NCI-H146 (cell line): Measurements from ENCODE around the gene MTX2.
A peak's percentile ranks its signal among the peaks of the same experiment; 100 is the strongest.

Experiments used
- DNase-seq: peaks from one replicate; lab custom pipeline; 2025; lab: John Stamatoyannopoulos, UW

MTX2 gene

DNA sequence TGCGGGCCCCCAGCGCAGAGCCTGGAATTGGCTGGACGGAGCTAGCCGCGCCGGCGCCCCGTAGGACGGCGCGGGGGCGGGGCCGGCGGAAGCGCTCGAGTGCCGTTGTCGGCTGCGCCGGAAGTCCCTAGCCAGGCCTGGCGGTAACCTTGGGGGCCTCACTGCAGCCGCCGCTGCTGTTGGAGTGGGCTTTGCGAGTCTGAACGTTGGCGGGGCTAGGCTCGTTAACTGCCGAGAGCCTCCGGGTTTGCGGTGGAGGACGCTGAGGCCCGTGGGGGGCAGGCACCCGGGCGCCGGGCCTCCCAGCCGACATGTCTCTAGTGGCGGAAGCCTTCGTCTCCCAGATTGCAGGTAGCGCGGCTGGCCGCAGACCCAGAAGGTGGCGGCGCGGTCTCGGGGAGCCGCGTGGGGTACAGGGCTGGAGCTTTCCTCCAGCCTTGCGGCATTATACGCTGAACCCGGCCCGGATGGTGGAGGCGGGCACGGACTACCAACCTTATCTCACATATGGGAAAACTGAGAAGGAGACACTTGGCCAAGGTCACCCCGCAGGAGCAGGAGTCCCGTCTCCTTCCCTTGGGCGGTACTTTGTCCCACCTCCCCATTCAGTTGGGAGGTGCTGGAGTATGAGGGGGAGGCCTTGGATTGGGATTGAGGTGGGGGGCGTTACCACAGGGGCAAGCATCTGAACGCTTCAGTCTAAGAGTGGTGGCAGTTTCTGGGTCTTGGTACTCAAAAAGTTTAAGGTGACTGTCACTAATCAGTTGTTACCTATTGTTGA is at the start of gene MTX2:
Gene MTX2, plus strand, starts transcription at position 124 of the 781 bp plus-strand sequence. Its CDS starts 188 bp downstream, at position 312.
- DNase-seq: peak; percentile 81

DNA sequence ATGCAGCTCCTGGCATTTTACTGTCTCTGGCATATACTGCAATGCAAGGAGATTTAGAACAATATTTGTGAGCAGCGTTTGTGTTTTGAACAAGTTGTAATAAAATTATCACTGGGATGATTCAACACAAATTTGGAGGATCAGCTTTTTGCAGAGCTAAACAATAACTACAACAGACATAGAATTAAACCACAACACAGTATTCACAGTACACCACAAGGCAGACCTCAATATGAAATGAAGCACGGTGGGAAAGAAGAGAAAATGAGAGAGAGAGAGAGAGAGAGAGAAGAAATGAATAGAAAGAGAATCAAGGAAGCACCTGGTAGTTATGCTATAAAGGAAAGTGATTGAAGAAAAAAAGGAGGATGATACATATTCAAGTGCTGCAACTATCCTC is 41.4 kb upstream of the MTX2 start:
- no peak for DNase-seq

DNA sequence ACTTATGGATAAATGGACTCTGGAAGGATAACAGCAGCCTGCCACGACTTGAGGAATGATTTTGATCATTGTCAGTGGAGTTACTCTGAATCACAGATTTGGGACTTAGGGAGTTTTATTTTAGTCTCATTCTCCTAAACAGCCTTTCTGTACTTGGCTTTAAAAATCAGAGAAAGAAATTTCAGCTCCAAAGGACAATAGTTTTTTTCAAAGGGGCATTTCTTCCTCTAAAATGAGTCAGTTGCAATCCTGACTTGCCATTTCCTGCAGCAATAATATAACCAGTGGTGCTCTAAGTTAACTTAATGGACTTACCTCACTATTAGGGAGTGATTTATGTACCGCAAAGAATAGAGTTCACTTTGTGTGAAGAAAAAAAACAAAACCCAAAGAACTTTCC is 35.1 kb upstream of the MTX2 start:
- DNase-seq: no peak

- no peak for DNase-seq
These were observed 34.3 kb upstream of the MTX2 start for GRCh38 chr2:176234940-176235339.

DNA sequence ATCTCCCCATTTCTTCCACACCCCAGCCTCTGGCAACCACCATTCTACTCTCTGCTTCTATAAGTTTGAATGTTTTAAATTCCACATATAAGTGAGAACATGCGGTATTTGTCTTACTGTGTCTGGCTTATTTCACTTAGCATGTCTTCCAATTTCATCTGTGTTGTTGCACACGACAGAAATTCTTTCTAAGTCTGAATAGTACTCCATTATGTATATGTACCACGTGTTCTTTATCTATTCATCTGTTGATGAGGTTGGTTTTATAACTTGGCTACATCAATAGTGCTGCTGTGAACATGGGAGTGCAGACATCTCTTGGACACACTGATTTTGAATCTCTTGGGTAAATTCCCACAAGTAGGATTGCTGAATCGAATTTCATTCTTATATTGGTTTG is 31.8 kb upstream of the MTX2 start:
- no peak for DNase-seq

- DNase-seq: no peak
These were observed 30.2 kb upstream of the MTX2 start for GRCh38 chr2:176239031-176239430.

DNA sequence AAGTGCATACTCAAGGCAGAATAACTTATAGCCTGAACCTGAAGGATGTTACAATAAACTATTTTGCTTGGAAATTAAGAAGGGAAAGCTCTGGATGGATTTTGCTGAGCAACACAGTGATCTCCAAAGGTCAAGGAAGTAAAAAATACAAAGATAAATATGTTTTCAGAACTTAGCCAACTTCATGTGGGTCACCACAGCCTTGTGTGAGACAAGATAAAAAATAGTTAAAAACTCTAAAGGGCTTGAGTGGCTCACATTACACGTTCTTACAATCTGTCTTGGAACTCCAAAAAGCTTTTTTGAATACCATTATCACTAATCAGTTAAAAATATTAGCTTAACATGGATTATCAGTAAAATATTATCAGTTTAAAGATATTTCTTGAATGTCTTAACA is 28.9 kb upstream of the MTX2 start:
- no peak for DNase-seq

DNA sequence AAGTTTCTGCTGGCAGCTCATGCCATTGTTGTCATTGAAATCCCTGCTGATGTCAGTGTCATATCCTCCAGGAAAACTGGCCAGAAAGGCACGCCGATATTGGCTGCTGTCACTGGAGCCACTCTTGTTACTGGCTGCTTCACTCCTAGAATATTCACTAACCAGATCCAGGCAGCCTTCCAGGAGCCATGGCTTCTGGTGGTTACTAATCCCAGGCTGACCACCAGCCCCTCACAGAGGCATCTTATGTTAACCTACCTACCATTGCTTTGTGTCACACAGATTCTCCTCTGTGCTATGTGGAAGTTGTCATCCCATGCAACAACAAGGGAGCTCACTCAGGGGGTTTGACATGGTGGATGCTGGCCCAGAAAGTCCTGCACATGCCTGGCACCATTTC is 27.0 kb upstream of the MTX2 start:
- no peak for DNase-seq

DNA sequence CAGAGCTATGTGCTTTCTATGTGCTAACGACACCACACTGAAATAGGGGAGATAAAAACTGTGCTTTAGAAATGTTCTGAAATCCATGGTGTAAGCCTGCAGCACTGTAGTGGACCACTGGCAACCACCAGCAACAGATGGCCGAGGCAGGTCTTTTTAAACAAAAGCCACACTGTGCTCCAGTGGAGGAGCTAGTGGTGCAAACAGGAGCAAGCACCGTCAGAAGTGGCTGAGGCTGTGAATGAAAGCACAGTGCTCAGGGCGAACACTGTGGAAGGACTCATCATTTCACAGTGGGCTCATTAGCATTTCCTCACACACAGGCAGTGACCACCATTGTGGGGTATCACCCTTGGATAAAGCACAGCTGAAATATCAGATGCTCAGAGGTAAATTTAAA is 22.9 kb upstream of the MTX2 start:
- DNase-seq: no peak

- DNase-seq: no peak
These were observed 21.4 kb upstream of the MTX2 start for GRCh38 chr2:176247859-176248258.

DNA sequence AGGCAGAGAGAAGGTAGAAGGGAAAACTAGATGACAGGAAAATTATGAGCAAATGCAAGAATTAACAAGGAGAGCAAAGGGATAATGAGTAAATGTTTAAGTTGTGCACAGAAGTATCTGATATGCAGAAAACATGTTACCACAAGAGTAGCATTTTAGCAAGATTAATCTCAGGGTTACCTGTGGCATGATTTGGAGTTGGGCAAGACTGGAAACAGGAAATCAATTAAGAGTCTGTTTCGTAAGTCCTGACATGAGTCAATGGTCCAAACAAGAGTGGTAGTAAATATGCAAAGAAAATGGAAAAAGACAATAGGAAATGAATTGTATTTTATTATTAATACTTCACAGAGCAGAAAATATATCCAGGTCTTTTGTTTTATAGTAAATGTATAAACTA is 17.3 kb upstream of the MTX2 start:
- DNase-seq: no peak

- DNase-seq: no peak
These were observed 8.6 kb upstream of the MTX2 start for GRCh38 chr2:176260689-176261088.

DNA sequence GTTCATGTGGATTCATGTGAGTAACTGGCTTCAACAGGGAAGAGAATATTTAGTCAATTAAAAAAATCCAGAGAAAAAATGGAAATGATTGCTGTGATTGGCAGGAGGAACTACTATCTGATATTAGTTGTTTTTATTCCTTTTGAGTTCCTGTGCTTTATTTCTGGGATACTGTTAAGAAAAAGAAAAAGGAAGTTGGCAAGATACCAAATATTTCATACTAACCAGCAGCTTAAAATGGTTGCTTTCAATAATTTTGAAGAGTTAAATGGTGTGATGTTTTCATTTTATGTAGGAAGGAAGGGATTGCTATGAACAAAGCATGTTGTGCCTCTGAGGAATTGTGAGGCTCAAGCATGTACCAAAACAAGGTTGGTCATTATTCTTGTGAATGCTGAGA is 8.1 kb upstream of the MTX2 start:
- DNase-seq: no peak

DNA sequence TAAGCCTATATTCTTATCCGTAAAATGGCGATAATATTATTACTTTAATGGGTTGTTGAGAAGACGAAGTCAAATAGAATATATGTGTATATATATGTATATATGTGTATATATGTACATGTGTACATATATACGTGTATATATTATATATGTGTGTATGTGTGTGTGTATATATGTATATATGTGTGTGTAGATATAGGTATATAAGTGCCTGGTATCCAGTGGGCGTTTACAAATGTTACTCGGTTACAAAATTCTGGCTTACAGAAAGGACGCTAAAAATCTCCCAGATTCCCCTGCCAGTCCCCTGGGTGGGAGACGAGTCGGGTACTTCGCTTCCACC is 295 bp upstream of the MTX2 start:
- no peak for DNase-seq

GRCh38 chr2:176270100-176270750 is 983 bp downstream of the MTX2 start:
- no peak for DNase-seq

GRCh38 chr2:176272870-176273459 is 3.7 kb downstream of the MTX2 start:
- DNase-seq: no peak

DNA sequence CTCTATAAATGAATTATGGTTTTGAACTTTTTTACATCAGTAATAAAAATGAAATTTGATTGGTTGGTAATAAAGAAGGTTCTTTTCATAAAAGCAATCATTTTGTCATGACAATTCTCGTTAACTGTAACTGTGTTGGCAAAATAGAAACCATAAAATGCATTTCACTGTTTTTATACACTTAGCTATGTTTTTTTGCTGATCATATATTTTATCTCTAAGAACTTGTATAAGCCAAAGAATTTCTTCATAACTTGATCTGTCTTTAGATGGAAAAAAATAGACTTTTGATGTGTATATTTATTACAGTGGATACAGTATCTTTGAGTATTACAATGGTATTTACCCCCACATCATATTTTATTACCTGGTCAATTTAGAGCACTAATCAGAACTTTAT is 9.7 kb downstream of the MTX2 start:
- no peak for DNase-seq

- no peak for DNase-seq
These were observed 10.9 kb downstream of the MTX2 start for GRCh38 chr2:176280156-176280555.

DNA sequence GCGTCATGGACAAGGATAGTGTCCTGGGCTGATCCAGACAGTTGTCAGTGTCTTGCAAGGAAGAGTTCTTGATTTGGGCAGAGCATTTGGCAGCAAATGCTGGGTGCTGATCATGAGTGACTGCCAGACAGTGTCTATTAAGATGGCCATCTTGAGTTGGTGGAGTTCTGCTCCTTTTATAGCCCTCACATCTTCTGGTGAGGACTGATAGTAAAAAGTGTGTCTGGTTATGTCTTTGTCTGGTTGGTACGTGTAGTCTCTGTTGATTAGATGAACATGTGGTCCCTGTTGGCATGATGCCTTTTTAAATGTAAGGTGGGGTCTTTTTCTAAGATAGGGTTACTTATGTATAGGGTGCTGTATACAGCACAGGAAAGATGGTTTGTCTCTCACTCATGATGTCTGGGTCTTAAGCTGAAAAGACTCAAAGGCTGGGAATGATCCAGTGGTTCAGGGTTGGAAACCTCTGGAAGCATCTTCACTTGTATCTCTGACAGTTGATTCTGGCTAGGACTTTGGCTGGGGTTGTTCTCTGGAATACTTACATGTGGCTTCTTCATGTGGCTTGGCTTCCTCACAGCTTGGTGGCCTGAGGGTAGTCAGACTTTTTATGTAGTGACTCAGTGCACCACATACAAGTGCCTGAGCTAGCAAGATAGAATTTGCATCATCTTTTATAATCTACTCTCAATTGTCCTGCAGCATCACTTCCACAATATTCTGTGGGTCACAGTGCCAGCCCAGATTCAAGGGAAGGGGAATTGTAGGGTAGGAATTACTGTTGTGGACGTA is 11.8 kb downstream of the MTX2 start:
- no peak for DNase-seq

DNA sequence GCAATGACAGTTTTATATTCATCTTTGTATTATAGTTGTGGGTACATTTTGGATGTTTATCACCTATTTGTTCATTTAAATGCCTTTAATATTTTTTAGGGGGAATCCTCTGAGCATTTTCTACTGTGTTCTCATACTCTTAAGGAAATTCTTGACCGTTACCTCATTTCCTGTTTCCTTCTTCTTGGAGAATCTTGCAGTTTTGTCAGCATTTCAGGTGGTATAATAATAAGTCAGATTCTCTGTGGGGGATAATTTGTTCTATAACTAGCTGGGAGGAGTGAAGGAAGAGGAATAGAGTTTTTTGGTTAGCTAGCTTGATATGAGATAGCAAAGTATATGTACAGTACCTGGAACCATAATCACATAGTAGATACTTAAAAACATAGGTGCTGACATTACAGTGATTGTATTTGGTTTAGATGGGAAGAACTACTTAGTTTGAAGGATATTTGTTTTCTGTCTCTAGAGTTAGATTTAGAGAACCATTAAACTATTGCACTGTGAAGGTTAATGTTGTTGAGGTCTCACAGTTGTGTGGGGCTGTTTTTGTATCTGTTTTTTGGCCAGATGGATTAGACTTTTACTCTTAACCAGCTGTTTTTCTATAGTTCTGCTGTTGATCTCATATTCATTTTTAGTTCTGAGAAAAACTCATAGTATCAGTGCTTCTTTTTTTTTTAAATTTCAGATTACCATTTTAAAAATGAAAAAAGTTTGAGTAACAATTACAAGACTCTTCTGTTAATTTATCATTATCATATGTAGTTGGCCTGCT is 14.2 kb downstream of the MTX2 start:
- peak; percentile 51 for DNase-seq

GRCh38 chr2:176284461-176285049 is 15.3 kb downstream of the MTX2 start:
- DNase-seq: peak; percentile 26

GRCh38 chr2:176285321-176285720 is 16.1 kb downstream of the MTX2 start:
- no peak for DNase-seq
